A549 treated with AZD2906 at 1 μM for 4 hours (cell line): ENCODE results near the gene C4orf36. TPM values are rescaled to one million over a fixed set of nuclear protein-coding genes. Genes with fewer than 3 reads are reported as not detected.

ENCODE experiments used
- total RNA-seq: library from RNA; stranded (reverse); fragments of 200-300 nt; extraction: Qiagen RNA extraction; gene quantifications from 5 replicates; pipeline ENCODE4 v1.2.3, GENCODE V29; 2022

Gene C4orf36
- total RNA-seq: 0.77 to 1.7 TPM (median 1.4 TPM) in 5 replicates

GRCh38 chr4:86891762-86892635 lies at the start of gene C4orf36:
TSS of gene C4orf36 (minus strand) at chr4:86892422. CDS start at chr4:86891520, 902 bp downstream.

GRCh38 chr4:86934771-86935565 lies 42.7 kb upstream of the C4orf36 start, which contains the start of gene AFF1:
TSS of gene AFF1 (plus strand) at chr4:86935011. CDS start at chr4:86948534, 13,523 bp downstream.

GRCh38 chr4:86848732-86849619 lies 43.2 kb downstream of the C4orf36 start, which contains the start of gene SLC10A6:
TSS of gene SLC10A6 (minus strand) at chr4:86849384. CDS start at chr4:86849115, 269 bp downstream.

Other genes with a start within 250 kb of the C4orf36 start
- gene SLC10A6, start 43.0 kb downstream of the C4orf36 start, total RNA-seq: not detected in 5 replicates
- gene AFF1, start 42.6 kb upstream of the C4orf36 start, total RNA-seq: 7.7 to 13.2 TPM (median 11.6 TPM) in 5 replicates